WTC11 (cell line): ENCODE results near the gene CDC25B. TPM values are rescaled to one million over a fixed set of nuclear protein-coding genes. Genes with fewer than 3 reads are reported as not detected.

Experiments used
- ATAC-seq: fragments of 200-7000 bp; cut with Tn5 transposase; 2 replicates; pipeline ENCODE4 v1.10.0; 2021; ENCODE audit warnings: mild to moderate bottlenecking, moderate library complexity
- CTCF ChIA-PET: fragments of 300-600 bp; sonication (Branson Sonifier 250); formaldehyde crosslinking; loops from one replicate; lab custom pipeline; 2021; ENCODE audit warnings: antibody characterized with exemption; lab: Charles Lee
- POLR2A ChIA-PET: fragments of 350-600 bp; sonication (Branson Sonifier 250); formaldehyde crosslinking; loops from one replicate; lab custom pipeline; 2021; ENCODE audit warnings: antibody characterized with exemption; lab: Charles Lee
- DNase-seq: peaks from one replicate; pipeline ENCODE4 v3.0.0; 2021; ENCODE audit warnings: low spot score
- H3K27ac Mint-ChIP-seq: 2 replicates; pipeline ENCODE4 v1.8.0; 2021; ENCODE audit warnings: mixed read lengths
- H3K27me3 Mint-ChIP-seq: 2 replicates; pipeline ENCODE4 v1.8.0; 2021; ENCODE audit warnings: low read depth, mild to moderate bottlenecking, moderate library complexity, mixed read lengths
- H3K36me3 Mint-ChIP-seq: 2 replicates; pipeline ENCODE4 v1.8.0; 2021; ENCODE audit warnings: mixed read lengths
- H3K4me1 Mint-ChIP-seq: 2 replicates; pipeline ENCODE4 v1.8.0; 2022; ENCODE audit warnings: mixed read lengths
- H3K4me3 Mint-ChIP-seq: 2 replicates; pipeline ENCODE4 v1.8.0; 2021; ENCODE audit warnings: mild to moderate bottlenecking, moderate library complexity, mixed read lengths
- H3K9me3 Mint-ChIP-seq: 2 replicates; pipeline ENCODE4 v1.8.0; 2021; ENCODE audit warnings: mixed read lengths
- ATF3 ChIP-seq: sonication (generic); formaldehyde crosslinking; conservative IDR thresholded peaks from 2 replicates; pipeline ENCODE4 v1.8.1; 2022; ENCODE audit warnings: mild to moderate bottlenecking, missing genetic modification reagents
- CBFB ChIP-seq: sonication (generic); formaldehyde crosslinking; IDR thresholded peaks from 2 replicates; pipeline ENCODE4 v1.8.1; 2022; ENCODE audit warnings: mild to moderate bottlenecking, low read depth, missing genetic modification reagents
- GTF2I ChIP-seq: fragments of 250-450 bp; sonication (Bioruptor Pico); conservative IDR thresholded peaks from 2 replicates; pipeline ENCODE4 v1.4.0; 2021; ENCODE audit warnings: mild to moderate bottlenecking
- NFE2L1 ChIP-seq: sonication (generic); formaldehyde crosslinking; IDR thresholded peaks from 2 replicates; pipeline ENCODE4 v1.8.1; 2023; ENCODE audit warnings: missing genetic modification reagents
- NR1H2 ChIP-seq: sonication (generic); formaldehyde crosslinking; IDR thresholded peaks from 2 replicates; pipeline ENCODE4 v1.9.0; 2021; ENCODE audit warnings: mild to moderate bottlenecking, moderate library complexity, missing genetic modification reagents
- SP1 ChIP-seq: sonication (generic); formaldehyde crosslinking; conservative IDR thresholded peaks from 2 replicates; pipeline ENCODE4 v1.8.1; 2022; ENCODE audit warnings: missing genetic modification reagents
- STAT6 ChIP-seq: sonication (generic); formaldehyde crosslinking; conservative IDR thresholded peaks from 2 replicates; pipeline ENCODE4 v1.8.1; 2023; ENCODE audit warnings: mild to moderate bottlenecking, low read depth, missing genetic modification reagents, moderate library complexity
- TCF7 ChIP-seq: sonication (generic); formaldehyde crosslinking; IDR thresholded peaks from 2 replicates; pipeline ENCODE4 v1.8.0; 2022; ENCODE audit warnings: mild to moderate bottlenecking, low read depth, missing genetic modification reagents, moderate library complexity
- ZNF121 ChIP-seq: sonication (generic); formaldehyde crosslinking; IDR thresholded peaks from 2 replicates; pipeline ENCODE4 v1.8.0; 2023; ENCODE audit warnings: missing genetic modification reagents
- ZNF138 ChIP-seq: sonication (generic); formaldehyde crosslinking; conservative IDR thresholded peaks from 2 replicates; pipeline ENCODE4 v1.8.1; 2022; ENCODE audit warnings: mild to moderate bottlenecking, moderate library complexity, missing genetic modification reagents
- ZNF263 ChIP-seq: sonication (generic); formaldehyde crosslinking; IDR thresholded peaks from 2 replicates; pipeline ENCODE4 v1.8.1; 2022; ENCODE audit warnings: low read depth, mild to moderate bottlenecking, moderate library complexity, missing genetic modification reagents
- ZNF317 ChIP-seq: sonication (generic); formaldehyde crosslinking; IDR thresholded peaks from 2 replicates; pipeline ENCODE4 v1.8.1; 2023; ENCODE audit warnings: low read depth, mild to moderate bottlenecking, moderate library complexity, missing genetic modification reagents, borderline replicate concordance
- ZNF396 ChIP-seq: fragments of 250-450 bp; sonication (Bioruptor Pico); IDR thresholded peaks from 2 replicates; pipeline ENCODE4 v1.8.0; 2021; ENCODE audit warnings: mild to moderate bottlenecking, moderate library complexity, borderline replicate concordance
- ZNF671 ChIP-seq: fragments of 250-450 bp; sonication (Bioruptor Pico); IDR thresholded peaks from 2 replicates; pipeline ENCODE4 v1.8.0; 2021; ENCODE audit warnings: mild to moderate bottlenecking
- total RNA-seq: library from RNA; stranded (reverse); gene quantifications from 3 replicates; pipeline ENCODE4 v1.2.3, GENCODE V29; 2021
- TF ChIP-seq, protein P1 (sequence below): sonication (generic); formaldehyde crosslinking; IDR thresholded peaks from 2 replicates; pipeline ENCODE4 v1.8.0; 2023; ENCODE audit warnings: missing genetic modification reagents, mild to moderate bottlenecking, borderline replicate concordance
- TF ChIP-seq, protein P2 (sequence below): sonication (generic); formaldehyde crosslinking; IDR thresholded peaks from 2 replicates; pipeline ENCODE4 v1.8.1; 2022; ENCODE audit warnings: mild to moderate bottlenecking, missing genetic modification reagents, moderate library complexity, borderline replicate concordance
- TF ChIP-seq, protein P3 (sequence below): sonication (generic); formaldehyde crosslinking; IDR thresholded peaks from 2 replicates; pipeline ENCODE4 v1.8.0; 2023; ENCODE audit warnings: mild to moderate bottlenecking, missing genetic modification reagents
- TF ChIP-seq, protein P4 (sequence below): fragments of 250-450 bp; sonication (Bioruptor Pico); IDR thresholded peaks from 2 replicates; pipeline ENCODE4 v1.9.0; 2021; ENCODE audit warnings: mild to moderate bottlenecking

Gene CDC25B
- total RNA-seq, 1 experiment from 2014 or later, result 37.4 TPM

DNA sequence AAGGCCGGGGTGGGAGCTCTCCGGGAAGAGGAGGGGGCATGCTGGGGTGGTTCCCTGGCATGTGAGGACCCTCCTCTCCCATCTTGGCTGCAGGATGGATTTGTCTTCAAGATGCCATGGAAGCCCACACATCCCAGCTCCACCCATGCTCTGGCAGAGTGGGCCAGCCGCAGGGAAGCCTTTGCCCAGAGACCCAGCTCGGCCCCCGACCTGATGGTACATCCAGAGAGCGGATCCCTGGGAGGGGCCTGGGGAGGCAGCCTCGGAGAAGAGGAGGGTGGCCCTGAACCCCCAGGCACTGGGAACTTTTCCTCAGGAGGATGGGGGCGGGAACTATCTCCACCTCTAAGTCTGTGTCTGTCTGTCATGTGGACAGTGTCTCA lies 4.8 kb downstream of the CDC25B start (continued):
- no peak for TF ChIP-seq STAT6 (CRISPR knock-in tag)
- no peak for TF ChIP-seq NR1H2
- TF ChIP-seq ZNF671 (CRISPR knock-in tag), result no peak

- POLR2A ChIA-PET, result interaction anchor here (1.3 kb wide), 1 partner anchor 66 kb away, joined by 7 read pairs; no protein-coding TSS in a partner anchor
- H3K27ac Mint-ChIP-seq, result no peak overlapping the region
- CTCF ChIA-PET, result interaction anchor here (0.6 to 3.9 kb wide), 5 partner anchors 9 to 53 kb away, joined by 4 to 79 read pairs (median 6); partner anchors contain the start of genes AP5S1 and CENPB
- TF ChIP-seq NFE2L1 (no peak), ZNF263 (no peak), ZNF317 (CRISPR knock-in tag) (no peak), ATF3 (CRISPR knock-in tag) (no peak)
- TF ChIP-seq, protein P1, sequence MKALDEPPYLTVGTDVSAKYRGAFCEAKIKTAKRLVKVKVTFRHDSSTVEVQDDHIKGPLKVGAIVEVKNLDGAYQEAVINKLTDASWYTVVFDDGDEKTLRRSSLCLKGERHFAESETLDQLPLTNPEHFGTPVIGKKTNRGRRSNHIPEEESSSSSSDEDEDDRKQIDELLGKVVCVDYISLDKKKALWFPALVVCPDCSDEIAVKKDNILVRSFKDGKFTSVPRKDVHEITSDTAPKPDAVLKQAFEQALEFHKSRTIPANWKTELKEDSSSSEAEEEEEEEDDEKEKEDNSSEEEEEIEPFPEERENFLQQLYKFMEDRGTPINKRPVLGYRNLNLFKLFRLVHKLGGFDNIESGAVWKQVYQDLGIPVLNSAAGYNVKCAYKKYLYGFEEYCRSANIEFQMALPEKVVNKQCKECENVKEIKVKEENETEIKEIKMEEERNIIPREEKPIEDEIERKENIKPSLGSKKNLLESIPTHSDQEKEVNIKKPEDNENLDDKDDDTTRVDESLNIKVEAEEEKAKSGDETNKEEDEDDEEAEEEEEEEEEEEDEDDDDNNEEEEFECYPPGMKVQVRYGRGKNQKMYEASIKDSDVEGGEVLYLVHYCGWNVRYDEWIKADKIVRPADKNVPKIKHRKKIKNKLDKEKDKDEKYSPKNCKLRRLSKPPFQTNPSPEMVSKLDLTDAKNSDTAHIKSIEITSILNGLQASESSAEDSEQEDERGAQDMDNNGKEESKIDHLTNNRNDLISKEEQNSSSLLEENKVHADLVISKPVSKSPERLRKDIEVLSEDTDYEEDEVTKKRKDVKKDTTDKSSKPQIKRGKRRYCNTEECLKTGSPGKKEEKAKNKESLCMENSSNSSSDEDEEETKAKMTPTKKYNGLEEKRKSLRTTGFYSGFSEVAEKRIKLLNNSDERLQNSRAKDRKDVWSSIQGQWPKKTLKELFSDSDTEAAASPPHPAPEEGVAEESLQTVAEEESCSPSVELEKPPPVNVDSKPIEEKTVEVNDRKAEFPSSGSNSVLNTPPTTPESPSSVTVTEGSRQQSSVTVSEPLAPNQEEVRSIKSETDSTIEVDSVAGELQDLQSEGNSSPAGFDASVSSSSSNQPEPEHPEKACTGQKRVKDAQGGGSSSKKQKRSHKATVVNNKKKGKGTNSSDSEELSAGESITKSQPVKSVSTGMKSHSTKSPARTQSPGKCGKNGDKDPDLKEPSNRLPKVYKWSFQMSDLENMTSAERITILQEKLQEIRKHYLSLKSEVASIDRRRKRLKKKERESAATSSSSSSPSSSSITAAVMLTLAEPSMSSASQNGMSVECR (CRISPR knock-in tag), result no peak
- TF ChIP-seq, protein P2, sequence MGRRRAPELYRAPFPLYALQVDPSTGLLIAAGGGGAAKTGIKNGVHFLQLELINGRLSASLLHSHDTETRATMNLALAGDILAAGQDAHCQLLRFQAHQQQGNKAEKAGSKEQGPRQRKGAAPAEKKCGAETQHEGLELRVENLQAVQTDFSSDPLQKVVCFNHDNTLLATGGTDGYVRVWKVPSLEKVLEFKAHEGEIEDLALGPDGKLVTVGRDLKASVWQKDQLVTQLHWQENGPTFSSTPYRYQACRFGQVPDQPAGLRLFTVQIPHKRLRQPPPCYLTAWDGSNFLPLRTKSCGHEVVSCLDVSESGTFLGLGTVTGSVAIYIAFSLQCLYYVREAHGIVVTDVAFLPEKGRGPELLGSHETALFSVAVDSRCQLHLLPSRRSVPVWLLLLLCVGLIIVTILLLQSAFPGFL (CRISPR knock-in tag), result no peak
- no peaks in the 10 kb centered on the region for H3K27me3 Mint-ChIP-seq
- H3K36me3 Mint-ChIP-seq, result peaks cover 49% of the 10 kb centered on the region
- DNase-seq (no peak), ATAC-seq (no peak)
- no peak overlapping the region for H3K4me3 Mint-ChIP-seq
- no peaks in the 10 kb centered on the region for H3K9me3 Mint-ChIP-seq
- H3K4me1 Mint-ChIP-seq, result peaks cover 49% of the 10 kb centered on the region
These were observed 5.2 kb downstream of the CDC25B start for GRCh38 chr20:3801299-3801698.

- no peaks in the 10 kb centered on the region for H3K9me3 Mint-ChIP-seq
- DNase-seq (no peak), ATAC-seq (no peak)
- no peak overlapping the region for H3K4me3 Mint-ChIP-seq
- H3K36me3 Mint-ChIP-seq, result peaks cover 49% of the 10 kb centered on the region
- ChIA-PET CTCF (interaction anchor here (3.9 kb wide), 1 partner anchor 18 kb away, joined by 79 read pairs; the partner anchor contains the start of gene AP5S1), POLR2A (no interaction called here)
- no peak overlapping the region for H3K27ac Mint-ChIP-seq
- peaks cover 49% of the 10 kb centered on the region for H3K4me1 Mint-ChIP-seq
- H3K27me3 Mint-ChIP-seq, result no peaks in the 10 kb centered on the region
- TF ChIP-seq ZNF396 (CRISPR knock-in tag), result no peak
- TF ChIP-seq, protein P3, sequence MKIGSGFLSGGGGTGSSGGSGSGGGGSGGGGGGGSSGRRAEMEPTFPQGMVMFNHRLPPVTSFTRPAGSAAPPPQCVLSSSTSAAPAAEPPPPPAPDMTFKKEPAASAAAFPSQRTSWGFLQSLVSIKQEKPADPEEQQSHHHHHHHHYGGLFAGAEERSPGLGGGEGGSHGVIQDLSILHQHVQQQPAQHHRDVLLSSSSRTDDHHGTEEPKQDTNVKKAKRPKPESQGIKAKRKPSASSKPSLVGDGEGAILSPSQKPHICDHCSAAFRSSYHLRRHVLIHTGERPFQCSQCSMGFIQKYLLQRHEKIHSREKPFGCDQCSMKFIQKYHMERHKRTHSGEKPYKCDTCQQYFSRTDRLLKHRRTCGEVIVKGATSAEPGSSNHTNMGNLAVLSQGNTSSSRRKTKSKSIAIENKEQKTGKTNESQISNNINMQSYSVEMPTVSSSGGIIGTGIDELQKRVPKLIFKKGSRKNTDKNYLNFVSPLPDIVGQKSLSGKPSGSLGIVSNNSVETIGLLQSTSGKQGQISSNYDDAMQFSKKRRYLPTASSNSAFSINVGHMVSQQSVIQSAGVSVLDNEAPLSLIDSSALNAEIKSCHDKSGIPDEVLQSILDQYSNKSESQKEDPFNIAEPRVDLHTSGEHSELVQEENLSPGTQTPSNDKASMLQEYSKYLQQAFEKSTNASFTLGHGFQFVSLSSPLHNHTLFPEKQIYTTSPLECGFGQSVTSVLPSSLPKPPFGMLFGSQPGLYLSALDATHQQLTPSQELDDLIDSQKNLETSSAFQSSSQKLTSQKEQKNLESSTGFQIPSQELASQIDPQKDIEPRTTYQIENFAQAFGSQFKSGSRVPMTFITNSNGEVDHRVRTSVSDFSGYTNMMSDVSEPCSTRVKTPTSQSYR (CRISPR knock-in tag), result no peak
- TF ChIP-seq ZNF138 (CRISPR knock-in tag), result no peak
- no peak for TF ChIP-seq ZNF121 (CRISPR knock-in tag)
- no peak for TF ChIP-seq TCF7 (CRISPR knock-in tag)
- TF ChIP-seq, protein P2 (CRISPR knock-in tag), result no peak
- no peak for TF ChIP-seq SP1 (CRISPR knock-in tag)
- no peak for TF ChIP-seq CBFB (CRISPR knock-in tag)
- TF ChIP-seq GTF2I (CRISPR knock-in tag), result no peak
- TF ChIP-seq, protein P4, sequence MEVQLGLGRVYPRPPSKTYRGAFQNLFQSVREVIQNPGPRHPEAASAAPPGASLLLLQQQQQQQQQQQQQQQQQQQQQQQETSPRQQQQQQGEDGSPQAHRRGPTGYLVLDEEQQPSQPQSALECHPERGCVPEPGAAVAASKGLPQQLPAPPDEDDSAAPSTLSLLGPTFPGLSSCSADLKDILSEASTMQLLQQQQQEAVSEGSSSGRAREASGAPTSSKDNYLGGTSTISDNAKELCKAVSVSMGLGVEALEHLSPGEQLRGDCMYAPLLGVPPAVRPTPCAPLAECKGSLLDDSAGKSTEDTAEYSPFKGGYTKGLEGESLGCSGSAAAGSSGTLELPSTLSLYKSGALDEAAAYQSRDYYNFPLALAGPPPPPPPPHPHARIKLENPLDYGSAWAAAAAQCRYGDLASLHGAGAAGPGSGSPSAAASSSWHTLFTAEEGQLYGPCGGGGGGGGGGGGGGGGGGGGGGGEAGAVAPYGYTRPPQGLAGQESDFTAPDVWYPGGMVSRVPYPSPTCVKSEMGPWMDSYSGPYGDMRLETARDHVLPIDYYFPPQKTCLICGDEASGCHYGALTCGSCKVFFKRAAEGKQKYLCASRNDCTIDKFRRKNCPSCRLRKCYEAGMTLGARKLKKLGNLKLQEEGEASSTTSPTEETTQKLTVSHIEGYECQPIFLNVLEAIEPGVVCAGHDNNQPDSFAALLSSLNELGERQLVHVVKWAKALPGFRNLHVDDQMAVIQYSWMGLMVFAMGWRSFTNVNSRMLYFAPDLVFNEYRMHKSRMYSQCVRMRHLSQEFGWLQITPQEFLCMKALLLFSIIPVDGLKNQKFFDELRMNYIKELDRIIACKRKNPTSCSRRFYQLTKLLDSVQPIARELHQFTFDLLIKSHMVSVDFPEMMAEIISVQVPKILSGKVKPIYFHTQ, result no peak
These were observed 5.7 kb downstream of the CDC25B start for GRCh38 chr20:3801846-3802245.
